HEK293 (cell line): ENCODE data around the gene BLVRB.

Experiments used
- ATF2 ChIP-seq: fragments of 450-650 bp; formaldehyde crosslinking; IDR thresholded peaks from 2 replicates; pipeline ENCODE4 v1.5.1; 2016; ENCODE audit warnings: missing biosample characterization, missing genetic modification characterization, low read depth
- BCL11A ChIP-seq: fragments of 450-650 bp; formaldehyde crosslinking; IDR thresholded peaks from 2 replicates; pipeline ENCODE4 v1.5.1; 2016; ENCODE audit warnings: low read depth, missing biosample characterization, missing genetic modification characterization
- HIC1 ChIP-seq: fragments of 450-650 bp; formaldehyde crosslinking; IDR thresholded peaks from 2 replicates; pipeline ENCODE4 v1.5.1; 2016; ENCODE audit warnings: missing biosample characterization, missing genetic modification characterization
- KLF16 ChIP-seq: fragments of 450-650 bp; formaldehyde crosslinking; IDR thresholded peaks from 2 replicates; pipeline ENCODE4 v1.5.1; 2017; ENCODE audit warnings: missing biosample characterization, missing genetic modification characterization
- MYNN ChIP-seq: fragments of 450-650 bp; formaldehyde crosslinking; IDR thresholded peaks from 2 replicates; pipeline ENCODE4 v1.5.1; 2016; ENCODE audit warnings: missing biosample characterization, missing genetic modification characterization, borderline replicate concordance
- PATZ1 ChIP-seq: fragments of 450-650 bp; formaldehyde crosslinking; IDR thresholded peaks from 2 replicates; pipeline ENCODE4 v1.5.1; 2016; ENCODE audit warnings: missing biosample characterization, missing genetic modification characterization
- PRDM1 ChIP-seq: fragments of 450-650 bp; formaldehyde crosslinking; IDR thresholded peaks from 2 replicates; pipeline ENCODE4; 2016; ENCODE audit warnings: missing biosample characterization, missing genetic modification characterization
- SP2 ChIP-seq: fragments of 450-650 bp; formaldehyde crosslinking; IDR thresholded peaks from 2 replicates; pipeline ENCODE4 v1.5.1; 2016; ENCODE audit warnings: missing biosample characterization, missing genetic modification characterization
- SP7 ChIP-seq: fragments of 450-650 bp; formaldehyde crosslinking; IDR thresholded peaks from 2 replicates; pipeline ENCODE4 v1.5.1; 2016; ENCODE audit warnings: missing biosample characterization, missing genetic modification characterization
- TSHZ1 ChIP-seq: fragments of 450-650 bp; formaldehyde crosslinking; IDR thresholded peaks from 2 replicates; pipeline ENCODE4 v1.5.1; 2016; ENCODE audit warnings: missing biosample characterization, missing genetic modification characterization, borderline replicate concordance
- ZBTB17 ChIP-seq: fragments of 450-650 bp; formaldehyde crosslinking; IDR thresholded peaks from 2 replicates; pipeline ENCODE4 v1.5.1; 2016; ENCODE audit warnings: missing biosample characterization, missing genetic modification characterization
- ZBTB21 ChIP-seq: fragments of 450-650 bp; formaldehyde crosslinking; IDR thresholded peaks from 2 replicates; pipeline ENCODE4 v1.5.1; 2017; ENCODE audit warnings: missing biosample characterization, missing genetic modification characterization
- ZBTB6 ChIP-seq: fragments of 450-650 bp; formaldehyde crosslinking; IDR thresholded peaks from 2 replicates; pipeline ENCODE4 v1.5.1; 2017; ENCODE audit warnings: missing biosample characterization, missing genetic modification characterization
- ZFP69B ChIP-seq: fragments of 450-650 bp; formaldehyde crosslinking; IDR thresholded peaks from 2 replicates; pipeline ENCODE4 v1.5.1; 2016; ENCODE audit warnings: missing biosample characterization, missing genetic modification characterization
- ZNF10 ChIP-seq: fragments of 450-650 bp; formaldehyde crosslinking; IDR thresholded peaks from 2 replicates; pipeline ENCODE4 v1.5.1; 2017; ENCODE audit warnings: missing biosample characterization, missing genetic modification characterization
- ZNF133 ChIP-seq: fragments of 450-650 bp; formaldehyde crosslinking; IDR thresholded peaks from 2 replicates; pipeline ENCODE4 v1.5.1; 2016; ENCODE audit warnings: missing biosample characterization, missing genetic modification characterization
- ZNF140 ChIP-seq: fragments of 450-650 bp; formaldehyde crosslinking; IDR thresholded peaks from 2 replicates; pipeline ENCODE4 v1.5.1; 2016; ENCODE audit warnings: missing biosample characterization, missing genetic modification characterization
- ZNF157 ChIP-seq: fragments of 450-650 bp; formaldehyde crosslinking; IDR thresholded peaks from 2 replicates; pipeline ENCODE4 v1.5.1; 2016; ENCODE audit warnings: missing biosample characterization, missing genetic modification characterization
- ZNF169 ChIP-seq: fragments of 450-650 bp; formaldehyde crosslinking; IDR thresholded peaks from 2 replicates; pipeline ENCODE4 v1.5.1; 2016; ENCODE audit warnings: missing biosample characterization, missing genetic modification characterization
- ZNF292 ChIP-seq: fragments of 450-650 bp; formaldehyde crosslinking; IDR thresholded peaks from 2 replicates; pipeline ENCODE4 v1.5.1; 2016; ENCODE audit warnings: low read depth, missing biosample characterization, missing genetic modification characterization, borderline replicate concordance
- ZNF324 ChIP-seq: fragments of 450-650 bp; formaldehyde crosslinking; IDR thresholded peaks from 2 replicates; pipeline ENCODE4 v1.5.1; 2016; ENCODE audit warnings: missing biosample characterization, missing genetic modification characterization
- ZNF350 ChIP-seq: fragments of 450-650 bp; formaldehyde crosslinking; IDR thresholded peaks from 2 replicates; pipeline ENCODE4 v1.5.0; 2017; ENCODE audit warnings: missing biosample characterization, mild to moderate bottlenecking, missing genetic modification characterization
- ZNF549 ChIP-seq: fragments of 450-650 bp; IDR thresholded peaks from 2 replicates; pipeline ENCODE4 v1.5.1; 2018; ENCODE audit warnings: missing biosample characterization, missing genetic modification characterization, mild to moderate bottlenecking, inconsistent platforms, moderate library complexity
- ZNF561 ChIP-seq: fragments of 450-650 bp; IDR thresholded peaks from 2 replicates; pipeline ENCODE4 v1.5.1; 2018; ENCODE audit warnings: missing biosample characterization, missing genetic modification characterization, borderline replicate concordance
- ZNF571 ChIP-seq: fragments of 450-650 bp; formaldehyde crosslinking; IDR thresholded peaks from 2 replicates; pipeline ENCODE4 v1.5.0; 2017; ENCODE audit warnings: missing biosample characterization, missing genetic modification characterization
- ZNF610 ChIP-seq: fragments of 450-650 bp; formaldehyde crosslinking; IDR thresholded peaks from 2 replicates; pipeline ENCODE4 v1.5.1; 2016; ENCODE audit warnings: missing biosample characterization, missing genetic modification characterization, borderline replicate concordance
- ZNF629 ChIP-seq: fragments of 450-650 bp; formaldehyde crosslinking; IDR thresholded peaks from 2 replicates; pipeline ENCODE4 v1.5.1; 2017; ENCODE audit warnings: missing biosample characterization, missing genetic modification characterization
- ZNF660 ChIP-seq: fragments of 450-650 bp; IDR thresholded peaks from 2 replicates; pipeline ENCODE4 v1.5.1; 2018; ENCODE audit warnings: missing biosample characterization, mild to moderate bottlenecking, missing genetic modification characterization
- ZNF776 ChIP-seq: fragments of 450-650 bp; formaldehyde crosslinking; IDR thresholded peaks from 2 replicates; pipeline ENCODE4 v1.5.0; 2017; ENCODE audit warnings: missing biosample characterization, missing genetic modification characterization, borderline replicate concordance
- ZNF791 ChIP-seq: fragments of 450-650 bp; formaldehyde crosslinking; IDR thresholded peaks from 2 replicates; pipeline ENCODE4 v1.5.1; 2016; ENCODE audit warnings: missing biosample characterization, missing genetic modification characterization
- ZNF837 ChIP-seq: fragments of 450-650 bp; formaldehyde crosslinking; IDR thresholded peaks from 2 replicates; pipeline ENCODE4 v1.5.1; 2016; ENCODE audit warnings: missing biosample characterization, missing genetic modification characterization
- ZSCAN16 ChIP-seq: fragments of 450-650 bp; formaldehyde crosslinking; IDR thresholded peaks from 2 replicates; pipeline ENCODE4 v1.5.1; 2016; ENCODE audit warnings: missing biosample characterization, missing genetic modification characterization

BLVRB gene

GRCh38 chr19:40492274-40492673 lies 26.7 kb upstream of the BLVRB start (continued):
- TF ChIP-seq TSHZ1 (tag by site-specific recombination) (no peak), ZNF776 (tag by site-specific recombination) (no peak), SP2 (no peak; the same call in 1 of the 2 replicates), ZNF169 (tag by site-specific recombination) (peak; percentile 52; the same call in 1 of the 2 replicates), ZNF549 (no peak), ZNF629 (tag by site-specific recombination) (0 out of 2 replicates have a peak, but pooled peaks have one; percentile 48), ZNF157 (tag by site-specific recombination) (no peak), ZNF292 (no peak), HIC1 (tag by site-specific recombination) (no peak), ZBTB6 (tag by site-specific recombination) (no peak), ZSCAN16 (no peak), ZNF10 (tag by site-specific recombination) (no peak), KLF16 (tag by site-specific recombination) (peak; percentile 34; the same call in 1 of the 2 replicates), PRDM1 (tag by site-specific recombination) (peak; percentile 64), ZFP69B (tag by site-specific recombination) (peak; percentile 55; the same call in 1 of the 2 replicates), ZNF133 (peak; percentile 70), PATZ1 (0 out of 2 replicates have a peak, but pooled peaks have one; percentile 15), ZNF791 (tag by site-specific recombination) (no peak), ZNF350 (tag by site-specific recombination) (no peak), ZNF561 (tag by site-specific recombination) (no peak), ATF2 (tag by site-specific recombination) (peak; percentile 90), ZBTB17 (tag by site-specific recombination) (0 out of 2 replicates have a peak, but pooled peaks have one; percentile 44), ZNF140 (tag by site-specific recombination) (no peak), ZNF571 (tag by site-specific recombination) (peak; percentile 55; the same call in 1 of the 2 replicates), SP7 (tag by site-specific recombination) (0 out of 2 replicates have a peak, but pooled peaks have one; percentile 25), ZNF837 (no peak), BCL11A (tag by site-specific recombination) (no peak), ZBTB21 (peak; percentile 31; the same call in 1 of the 2 replicates), ZNF610 (tag by site-specific recombination) (no peak), ZNF324 (tag by site-specific recombination) (0 out of 2 replicates have a peak, but pooled peaks have one; percentile 31), MYNN (0 out of 2 replicates have a peak, but pooled peaks have one; percentile 54), ZNF660 (tag by site-specific recombination) (no peak)
